NCI-H2107 treated with DMSO at 0.1 percent for 48 hours (cell line): Measurements from ENCODE around the gene AGPAT4.
"Not testable (repeated sequence)": the region's sequence is repeated elsewhere in the genome, so short reads cannot be mapped to it uniquely, and the experiment has no call there.

Source experiments
- DNase-seq: peaks from one replicate; lab custom pipeline; 2025; ENCODE audit not compliant: unreplicated experiment; lab: John Stamatoyannopoulos, UW

Gene AGPAT4

GRCh38 chr6:161141173-161141572 lies 132.7 kb downstream of the AGPAT4 start:
- DNase-seq = no peak

- no peak for DNase-seq
Measured at GRCh38 chr6:161140554-161140875, 133.3 kb downstream of the AGPAT4 start.

DNA sequence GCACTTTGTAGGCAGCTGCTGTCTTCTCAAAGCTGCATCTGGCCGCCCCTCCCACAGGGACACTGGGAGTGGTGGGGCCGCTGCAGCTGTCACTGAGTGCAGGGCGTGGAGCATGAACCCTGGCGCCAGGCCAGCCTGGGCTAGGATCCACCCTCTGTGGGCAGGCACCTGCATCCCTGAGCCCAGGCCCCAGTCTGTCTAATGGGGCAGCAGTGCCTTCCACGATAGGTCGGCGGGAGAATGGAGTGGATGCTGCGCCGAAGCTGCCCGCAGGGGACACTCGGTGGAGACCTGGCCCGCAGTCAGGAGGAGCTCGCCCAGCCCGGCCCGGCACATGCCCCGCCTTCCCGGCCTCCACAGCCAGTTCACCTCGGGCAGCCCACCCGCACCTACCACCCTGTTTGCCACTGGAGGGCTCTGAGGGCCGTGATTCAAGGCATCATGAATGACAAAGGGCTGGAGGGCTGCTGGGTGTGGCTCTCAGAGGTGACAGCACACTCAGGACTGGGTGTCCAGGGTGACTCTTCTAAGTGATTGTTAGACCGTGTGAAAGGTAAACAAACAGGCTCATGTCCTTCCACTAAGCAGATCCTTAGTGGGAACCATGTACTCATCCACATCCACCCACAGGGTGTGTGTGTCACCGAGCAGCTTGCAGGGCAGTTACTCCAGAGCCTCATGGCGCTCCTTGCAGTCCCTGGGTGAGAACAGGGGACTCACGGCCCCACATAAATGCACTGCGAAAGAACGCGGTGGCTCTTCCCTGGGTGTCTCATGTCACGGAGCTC lies 133.9 kb downstream of the AGPAT4 start:
- no peak for DNase-seq

- DNase-seq = no peak
Measured at GRCh38 chr6:161139304-161139765, 134.5 kb downstream of the AGPAT4 start.

GRCh38 chr6:161138543-161139303 lies 135.1 kb downstream of the AGPAT4 start:
- no peak for DNase-seq

GRCh38 chr6:161137839-161138542 lies 135.9 kb downstream of the AGPAT4 start:
- no peak for DNase-seq

- no peak for DNase-seq
Measured at GRCh38 chr6:161137320-161137719, 136.5 kb downstream of the AGPAT4 start.

DNA sequence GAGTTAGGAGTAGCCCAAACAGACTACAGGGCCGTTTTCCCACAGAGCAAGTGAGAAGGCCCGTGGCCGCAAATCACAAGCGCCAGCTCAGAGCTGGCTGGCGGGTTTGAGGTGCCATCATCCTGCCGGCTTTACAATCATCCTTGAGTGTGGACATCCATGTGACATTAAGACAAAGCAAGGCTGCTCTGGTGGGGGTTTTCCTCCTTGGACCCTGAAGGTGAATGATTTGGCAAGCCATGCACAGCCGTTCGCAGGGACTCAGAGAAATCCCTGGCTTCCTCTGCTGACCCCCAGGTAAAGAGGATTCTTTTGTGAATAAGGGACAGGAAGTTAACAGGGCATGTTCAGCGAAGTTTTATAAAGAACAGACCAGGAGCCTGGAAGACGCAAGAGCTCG lies 137.2 kb downstream of the AGPAT4 start:
- no peak for DNase-seq

- no peak for DNase-seq
Measured at GRCh38 chr6:161135695-161136591, 137.9 kb downstream of the AGPAT4 start.

DNA sequence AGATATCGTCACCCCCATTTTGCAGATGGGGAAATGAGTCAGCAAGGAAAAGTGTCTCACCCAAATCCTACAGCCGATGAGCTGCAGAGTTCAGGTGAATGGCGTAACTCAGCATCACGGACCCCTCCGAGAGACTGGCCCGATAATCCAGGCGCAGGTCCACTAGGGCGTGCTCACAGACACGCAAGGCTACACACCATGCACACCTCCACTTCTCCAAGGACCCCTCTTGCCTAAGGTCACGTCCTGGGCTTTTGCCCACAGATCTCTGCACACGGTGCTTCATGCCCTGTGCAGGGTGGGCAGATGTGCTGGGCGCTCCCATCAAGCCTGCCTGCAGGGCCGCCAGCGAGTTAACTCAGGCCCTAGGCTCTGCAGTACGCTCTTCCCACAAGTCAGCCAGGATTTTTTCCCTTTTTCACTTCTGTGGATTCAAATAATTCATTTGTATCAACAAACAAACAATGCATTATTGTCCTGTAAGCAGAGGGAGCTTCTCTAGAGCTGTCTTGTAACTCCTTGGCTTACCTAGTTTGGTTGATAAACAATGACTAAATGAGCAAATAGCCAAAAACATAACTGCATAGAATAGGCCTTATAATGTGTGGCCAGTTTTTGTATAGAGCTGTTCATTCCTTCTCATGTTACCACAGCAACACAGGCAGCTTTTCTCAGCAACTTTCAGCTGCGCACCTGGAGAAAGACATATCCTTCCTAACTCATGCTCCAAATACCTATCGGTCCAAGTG lies 139.1 kb downstream of the AGPAT4 start:
- DNase-seq = no peak

DNA sequence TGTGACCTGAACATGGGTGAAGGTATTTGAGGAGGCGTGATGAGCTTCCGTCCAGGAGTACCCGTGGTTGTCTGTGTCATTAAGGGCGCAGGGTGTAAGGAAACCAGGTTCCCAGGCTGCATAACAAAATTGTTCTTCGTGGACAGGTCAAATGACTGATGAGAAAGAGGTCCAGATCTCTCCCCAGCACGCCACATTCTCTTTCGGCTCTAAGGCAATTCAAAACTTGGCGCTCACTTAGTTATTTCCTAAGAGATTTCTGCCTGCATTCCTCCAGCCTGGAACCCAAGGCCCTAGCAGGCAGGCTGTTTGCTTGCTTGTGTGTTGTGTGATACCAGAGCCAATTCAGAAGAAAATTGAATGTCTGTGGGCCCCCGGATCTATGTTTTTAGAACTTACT lies 139.9 kb downstream of the AGPAT4 start:
- no peak for DNase-seq

DNA sequence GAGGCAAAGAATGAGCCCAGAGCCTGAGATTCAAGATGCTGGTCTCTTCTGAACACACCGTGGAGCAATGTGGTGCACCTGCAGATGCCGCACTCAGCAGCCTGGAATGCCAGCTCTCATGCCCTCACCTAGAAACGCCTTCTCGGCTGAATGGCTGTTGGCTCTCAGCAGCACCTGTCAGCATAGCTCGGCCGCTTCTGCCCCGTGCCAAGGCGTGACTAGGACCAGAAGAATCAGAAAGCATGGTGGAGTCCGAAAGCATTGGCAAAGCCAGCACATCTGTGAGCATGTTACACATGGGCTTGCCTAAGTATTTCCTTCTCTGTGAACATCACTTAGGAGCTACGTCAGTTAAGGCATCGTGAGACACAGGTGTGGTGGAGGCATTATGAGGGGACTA lies 141.5 kb downstream of the AGPAT4 start:
- no peak for DNase-seq

DNA sequence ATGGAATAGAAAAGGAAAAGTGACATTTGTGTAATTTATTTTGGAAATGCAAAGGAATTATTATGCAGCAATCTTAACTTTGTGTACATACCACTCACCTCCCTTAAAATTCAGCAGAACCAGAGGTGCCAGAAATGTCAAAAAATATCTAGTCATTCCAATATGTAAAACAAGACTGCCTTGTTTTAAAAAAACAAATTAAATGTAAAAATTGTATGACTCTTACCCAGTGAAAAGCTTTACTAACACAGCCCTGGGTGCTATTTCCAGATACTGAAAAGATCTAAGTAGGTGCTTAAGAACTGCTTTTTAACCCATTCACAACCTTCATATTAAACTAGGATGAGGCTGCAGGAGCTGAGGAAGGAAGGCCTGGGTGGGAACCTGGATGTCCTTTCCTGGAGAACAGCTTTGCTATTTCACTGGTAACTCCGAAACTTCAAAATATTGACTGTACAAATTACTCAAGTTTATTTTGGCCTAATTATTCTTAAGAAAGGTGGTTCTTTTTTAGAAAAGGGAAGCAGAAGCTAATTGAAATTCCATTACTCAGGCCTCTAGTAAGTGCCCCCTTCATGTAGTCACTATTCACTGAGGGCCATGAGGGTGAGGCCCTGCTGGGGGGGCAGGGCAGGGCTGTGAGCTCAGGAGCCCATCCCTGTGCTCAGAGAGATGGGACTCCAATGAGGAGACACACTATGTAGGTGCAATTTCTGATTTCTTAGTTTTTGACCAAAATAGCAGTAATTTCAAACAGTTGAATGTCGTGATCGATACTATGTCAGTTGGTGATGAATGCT lies 142.7 kb downstream of the AGPAT4 start:
- no peak for DNase-seq

DNA sequence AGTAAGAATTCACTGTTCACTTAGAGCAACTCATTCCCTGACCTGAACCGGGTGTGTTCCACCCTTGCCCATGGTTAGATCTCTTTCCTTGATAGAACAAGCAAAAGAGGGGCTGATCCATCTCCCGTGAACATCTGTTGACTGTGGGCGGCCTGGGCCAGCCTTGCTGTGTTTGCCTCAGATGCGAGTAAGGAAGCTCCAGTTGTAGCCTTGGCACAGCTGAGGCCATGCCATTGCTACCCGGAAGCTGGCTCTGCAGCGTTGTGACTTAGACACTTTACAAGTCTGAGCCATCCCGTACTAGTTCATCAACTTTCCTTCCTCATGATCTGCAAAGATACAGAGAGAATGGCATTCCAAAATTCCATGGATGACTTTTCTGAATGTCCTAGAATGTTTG lies 143.3 kb downstream of the AGPAT4 start:
- DNase-seq = no peak

- no peak for DNase-seq
Measured at GRCh38 chr6:161128680-161129196, 145.1 kb downstream of the AGPAT4 start.

- DNase-seq = no peak
Measured at GRCh38 chr6:161128230-161128629, 145.6 kb downstream of the AGPAT4 start.

GRCh38 chr6:161127071-161127740 lies 146.7 kb downstream of the AGPAT4 start:
- no peak for DNase-seq

- no peak for DNase-seq
Measured at GRCh38 chr6:161125591-161125990, 148.3 kb downstream of the AGPAT4 start.

DNA sequence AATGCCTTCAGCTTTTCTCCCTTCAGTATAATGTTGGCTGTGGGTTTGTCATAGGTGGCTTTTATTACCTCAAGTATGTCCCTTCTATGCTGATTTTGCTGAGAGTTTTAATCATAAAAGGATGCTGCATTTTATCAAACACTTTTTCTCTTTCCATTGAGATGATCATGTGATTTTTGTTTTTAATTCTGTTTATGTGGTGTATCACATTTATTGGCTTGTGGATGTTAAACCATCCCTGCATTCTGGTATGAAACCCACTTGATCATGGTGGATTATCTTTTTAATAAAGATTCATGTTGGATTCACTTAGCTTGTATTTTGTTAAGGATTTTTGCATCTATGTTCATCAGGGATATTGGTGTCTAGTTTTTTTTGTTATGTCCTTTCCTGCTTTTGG lies 150.5 kb downstream of the AGPAT4 start:
- DNase-seq = not testable (repeated sequence)
